AG08395 (cell line): ENCODE measurements around the gene AMHR2.

Experiments used
- DNase-seq: peaks from one replicate; pipeline ENCODE4 v3.0.0; 2012; ENCODE audit warnings: mixed read lengths, low spot score

The AMHR2 gene

DNA sequence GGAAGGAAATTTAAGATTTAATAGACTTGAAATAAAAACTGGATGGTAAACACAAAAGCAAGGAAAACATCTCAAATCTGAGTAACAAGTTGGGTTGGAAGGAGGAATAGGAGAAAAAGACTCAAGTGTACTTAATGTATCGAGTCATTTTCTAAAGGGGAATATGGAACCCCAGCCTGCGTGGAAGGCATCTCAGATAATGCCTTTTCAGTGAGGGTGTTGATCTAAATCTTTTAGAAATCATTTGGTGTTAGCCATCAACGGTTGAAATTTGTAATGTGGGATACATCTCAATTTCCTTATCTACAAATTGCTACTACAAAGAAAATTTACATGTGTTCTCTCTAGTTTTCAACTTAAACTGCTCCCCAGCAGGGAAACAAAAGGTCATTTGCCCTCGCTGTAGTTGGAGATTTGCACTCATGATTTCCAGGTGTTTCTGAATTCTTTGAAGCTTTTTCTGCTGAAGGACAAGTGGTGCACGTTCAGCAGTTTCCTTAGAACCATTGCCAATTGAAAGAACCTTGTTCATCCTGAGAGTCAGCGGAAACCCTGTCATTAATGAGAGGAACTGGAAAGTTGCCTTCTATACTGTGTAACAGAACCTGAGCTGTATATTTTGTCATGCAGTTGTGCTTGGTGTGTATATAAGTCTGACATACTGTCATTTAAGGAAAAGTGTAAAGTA, 30.4 kb downstream of the AMHR2 start:
- DNase-seq, result no peak

DNA sequence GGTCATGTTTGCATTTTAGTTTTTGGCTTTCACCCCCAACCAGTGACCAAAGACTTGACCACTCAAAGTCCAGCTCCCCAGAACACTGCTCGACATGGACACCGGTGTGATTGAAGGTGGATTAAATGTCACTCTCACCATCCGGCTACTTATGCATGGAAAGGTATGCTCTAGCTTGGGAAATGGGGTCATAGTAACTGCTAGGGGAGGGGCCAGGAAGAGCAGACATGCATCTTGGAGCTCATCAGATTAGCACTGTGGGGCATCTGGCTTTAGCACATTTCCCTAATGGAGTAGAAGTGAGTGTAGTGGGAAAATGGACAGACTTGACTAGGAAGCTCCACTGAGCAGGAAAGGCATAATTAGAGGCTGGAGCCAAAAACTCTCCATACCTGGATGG, 31.1 kb downstream of the AMHR2 start:
- DNase-seq, result no peak

DNA sequence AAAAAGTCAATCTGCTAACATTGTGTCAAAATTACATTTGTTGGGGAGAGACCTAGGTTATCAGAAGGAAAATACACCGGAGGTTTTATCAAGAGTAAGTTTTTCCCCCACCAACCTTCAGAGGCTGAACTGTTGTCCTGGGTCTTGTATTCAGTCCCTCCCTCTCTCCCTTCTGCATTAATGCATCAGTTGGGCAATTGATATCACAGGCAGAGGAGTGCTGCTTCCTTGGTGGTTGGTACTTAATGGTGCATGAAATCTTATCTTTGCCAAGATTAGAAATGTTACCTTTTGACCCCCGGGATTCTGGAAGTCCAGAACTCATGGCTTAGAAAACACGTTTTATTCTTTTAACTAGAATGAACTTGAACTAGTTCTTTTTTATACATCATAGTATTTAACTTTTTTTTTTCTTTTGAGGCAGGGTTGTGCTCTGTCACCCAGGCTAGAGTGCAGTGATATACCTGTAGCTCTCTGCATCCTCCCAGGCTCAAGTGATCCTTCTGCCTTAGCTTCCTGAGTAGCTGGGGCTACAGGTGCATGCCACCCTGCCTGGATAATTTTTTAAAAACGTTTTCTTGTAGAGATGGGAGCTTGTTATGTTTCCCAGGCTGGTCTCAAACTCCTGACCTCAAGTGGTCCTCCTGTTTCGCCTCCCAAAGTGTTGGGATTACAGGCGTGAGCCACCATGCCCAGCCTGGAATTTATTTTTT, 33.2 kb downstream of the AMHR2 start:
- DNase-seq, result no peak

DNA sequence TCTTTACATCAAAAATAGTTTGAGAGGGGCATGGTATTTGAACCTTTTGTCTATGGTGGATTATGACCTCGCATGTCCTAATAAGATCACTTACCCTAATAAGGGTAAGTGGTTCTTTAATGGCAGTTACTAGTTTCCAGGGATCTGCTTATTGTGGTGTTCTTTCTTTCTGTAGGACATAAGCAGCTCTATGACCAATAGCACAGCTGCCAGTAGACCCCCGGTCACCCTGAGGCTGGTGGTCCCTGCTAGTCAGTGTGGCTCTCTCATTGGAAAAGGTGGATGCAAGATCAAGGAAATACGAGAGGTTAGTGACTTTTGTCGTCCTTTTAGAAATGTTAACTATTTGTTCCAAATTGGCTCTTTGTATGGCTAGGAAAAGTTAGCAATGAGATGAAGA, 35.4 kb downstream of the AMHR2 start:
- no peak for DNase-seq

DNA sequence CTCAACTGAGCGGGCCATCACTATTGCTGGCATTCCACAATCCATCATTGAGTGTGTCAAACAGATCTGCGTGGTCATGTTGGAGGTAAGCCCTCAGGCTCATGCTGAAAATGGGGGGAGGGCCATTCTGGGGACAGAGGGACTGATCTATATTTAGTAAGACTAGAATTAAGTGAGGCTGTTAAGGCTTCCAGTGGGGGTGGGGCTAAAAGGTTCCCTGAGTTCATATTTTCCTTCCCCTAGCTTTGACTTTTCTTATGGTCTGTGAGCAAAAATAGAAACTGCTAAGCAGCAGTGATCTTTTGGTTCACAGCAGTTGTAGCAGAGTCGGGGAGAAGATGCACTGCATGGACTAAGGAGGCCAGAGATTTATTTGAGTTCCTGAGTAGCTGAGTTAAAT, 37.4 kb downstream of the AMHR2 start:
- no peak for DNase-seq

DNA sequence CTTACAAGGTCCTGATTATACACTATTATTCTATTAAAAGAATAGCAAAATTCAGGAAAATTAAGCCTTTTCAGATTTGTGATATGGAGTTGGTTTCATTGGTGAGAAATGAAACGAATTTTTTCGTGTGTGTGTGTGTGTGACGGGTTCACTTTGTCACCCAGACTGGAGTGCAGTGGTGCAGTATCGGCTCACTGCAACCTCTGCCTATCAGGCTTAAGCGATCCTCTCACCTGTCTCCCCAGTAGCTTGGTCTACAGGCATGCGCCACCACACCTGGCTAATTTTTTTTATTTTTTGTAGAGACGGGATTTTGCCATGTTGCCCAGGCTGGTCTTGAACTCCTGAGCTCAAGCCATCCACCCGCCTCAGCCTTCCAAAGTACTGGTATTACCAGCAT, 37.9 kb downstream of the AMHR2 start:
- DNase-seq, result no peak

DNA sequence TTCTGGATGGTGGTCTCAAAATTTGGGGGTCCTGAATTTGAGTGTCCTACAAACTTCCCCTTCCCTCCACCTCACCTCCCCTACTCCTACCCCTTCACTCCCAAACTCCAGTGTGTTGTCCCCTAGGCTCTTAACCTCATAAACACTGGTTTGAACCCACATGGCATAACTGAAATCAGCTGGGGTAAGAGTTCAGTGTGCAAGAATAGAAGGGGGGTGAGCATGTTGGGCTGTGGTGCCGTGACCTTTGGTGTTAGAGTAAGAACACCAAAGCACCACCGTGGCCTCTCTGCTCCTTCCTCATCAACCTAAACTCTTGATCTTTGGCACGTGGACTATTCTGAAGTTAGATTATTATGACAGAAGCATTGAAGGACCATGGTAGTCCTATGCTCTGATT, 39.3 kb downstream of the AMHR2 start:
- DNase-seq, result no peak

DNA sequence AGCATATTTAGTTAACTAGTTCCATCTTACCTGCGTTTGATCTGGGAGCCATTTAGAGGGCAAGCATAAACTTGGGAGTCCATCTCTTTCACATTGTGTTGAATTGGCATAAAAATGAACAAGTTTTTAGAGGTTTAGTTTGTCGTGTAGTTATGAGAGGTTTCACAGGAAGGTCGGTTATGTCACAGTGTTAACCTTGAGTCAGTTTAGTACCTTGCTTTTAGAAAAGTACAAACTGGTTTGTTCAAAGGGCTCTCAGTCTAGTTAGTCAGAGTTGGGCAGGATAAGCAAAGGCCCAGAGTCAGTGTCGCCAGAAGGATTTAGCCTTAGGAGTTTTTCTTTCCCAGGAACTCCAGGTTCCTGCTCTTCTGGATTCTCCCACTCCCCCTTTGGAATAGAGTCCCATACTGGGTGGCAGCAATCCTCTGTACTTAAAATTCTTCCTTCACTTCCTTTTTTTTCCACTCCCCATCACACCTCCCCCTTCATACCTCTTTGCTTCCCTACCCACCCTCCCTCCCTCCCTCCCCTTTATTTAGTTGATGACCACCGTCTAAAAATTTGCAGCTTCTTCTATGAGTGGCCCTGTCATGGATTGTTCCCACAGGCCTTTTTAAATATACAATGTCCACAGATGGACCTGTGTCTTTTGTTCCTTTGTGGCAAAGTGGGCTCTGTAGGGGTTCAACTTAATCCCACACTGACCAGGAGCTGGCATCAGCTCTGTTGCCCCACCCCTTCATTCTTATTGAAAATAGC, 40.3 kb downstream of the AMHR2 start:
- no peak for DNase-seq

DNA sequence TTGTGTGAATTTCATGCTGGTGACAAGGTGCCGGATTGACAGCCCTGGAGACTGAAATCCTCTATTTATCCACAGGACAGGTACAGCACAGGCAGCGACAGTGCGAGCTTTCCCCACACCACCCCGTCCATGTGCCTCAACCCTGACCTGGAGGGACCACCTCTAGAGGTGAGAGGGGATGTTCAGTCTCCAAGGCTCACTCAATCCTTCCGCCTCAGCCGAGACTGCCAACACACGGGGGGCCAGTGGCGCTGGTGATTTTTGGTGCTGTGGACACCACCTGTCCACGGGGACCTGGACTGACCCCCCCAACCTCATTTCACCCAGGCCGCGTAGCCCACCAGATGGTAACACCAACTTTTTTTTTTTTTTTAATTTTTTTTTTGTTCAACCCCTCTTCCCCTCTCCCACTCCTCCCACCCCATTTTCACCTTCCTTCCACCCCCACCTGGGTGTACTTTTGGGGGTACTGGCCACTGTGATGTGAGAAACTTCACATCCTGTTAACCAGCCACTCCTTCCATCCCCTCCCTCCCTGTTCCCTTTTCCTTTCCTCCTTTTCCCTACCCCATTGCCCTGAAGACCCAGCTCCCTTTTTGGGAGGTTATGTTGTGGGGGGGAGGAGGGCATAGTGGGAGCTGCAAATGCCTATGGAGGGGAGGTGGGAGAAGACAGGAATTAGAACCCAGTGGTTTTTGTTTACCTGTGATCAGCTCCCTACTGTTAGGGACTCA, 41.2 kb downstream of the AMHR2 start:
- DNase-seq, result no peak

DNA sequence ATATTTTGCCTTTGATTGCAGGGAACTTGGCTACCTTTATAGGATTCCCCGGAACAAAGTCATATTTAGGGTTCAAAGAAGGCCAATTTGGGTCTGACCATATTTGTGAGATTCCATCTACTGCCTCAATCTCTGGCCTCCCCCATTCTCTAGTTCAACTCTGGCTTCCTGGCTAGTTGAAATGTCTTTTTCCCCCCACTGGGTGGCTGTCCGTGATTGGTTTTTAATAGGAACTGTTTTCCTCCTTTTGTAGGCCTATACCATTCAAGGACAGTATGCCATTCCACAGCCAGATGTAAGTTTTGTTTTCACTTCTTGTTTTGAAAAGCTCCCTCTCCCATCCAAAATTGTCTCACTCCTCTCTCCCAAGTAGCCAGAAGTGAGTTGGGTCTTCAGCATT, 42.0 kb downstream of the AMHR2 start:
- no peak for DNase-seq

DNA sequence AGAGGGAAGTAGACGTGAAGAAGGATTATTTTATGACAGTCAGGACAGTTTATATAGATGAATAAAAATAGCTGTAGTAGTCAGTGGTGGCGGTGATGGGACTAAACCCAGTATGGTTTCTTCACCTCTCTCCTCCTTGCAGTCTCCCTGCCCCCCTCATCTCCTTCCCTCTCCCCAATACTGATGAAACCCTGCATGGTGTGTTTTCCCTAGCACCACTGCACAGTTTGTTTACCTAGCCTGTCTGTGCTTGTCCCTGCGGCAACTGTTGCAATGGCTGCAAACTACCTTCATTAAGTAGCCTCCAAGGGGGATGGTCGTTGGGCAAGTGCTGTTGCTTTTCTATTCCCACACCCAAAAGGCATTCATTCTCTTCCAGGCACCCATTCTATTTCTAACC, 43.0 kb downstream of the AMHR2 start:
- no peak for DNase-seq

DNA sequence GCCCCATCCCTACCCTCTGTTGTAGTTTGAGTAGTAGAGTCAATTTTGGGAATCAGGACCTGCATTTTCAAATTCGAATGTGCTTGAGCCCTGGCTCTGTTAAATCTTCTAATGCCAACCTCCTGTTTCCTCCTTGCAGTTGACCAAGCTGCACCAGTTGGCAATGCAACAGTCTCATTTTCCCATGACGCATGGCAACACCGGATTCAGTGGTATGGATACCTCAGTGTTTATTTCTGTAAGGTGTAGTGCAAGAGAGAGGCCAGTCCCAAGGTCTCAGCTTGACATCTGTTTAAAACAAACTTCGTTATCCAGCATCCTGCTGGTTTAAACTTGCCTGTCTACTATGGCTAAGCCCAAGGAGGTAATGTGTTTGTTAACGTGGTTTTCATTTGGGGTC, 43.4 kb downstream of the AMHR2 start:
- no peak for DNase-seq

DNA sequence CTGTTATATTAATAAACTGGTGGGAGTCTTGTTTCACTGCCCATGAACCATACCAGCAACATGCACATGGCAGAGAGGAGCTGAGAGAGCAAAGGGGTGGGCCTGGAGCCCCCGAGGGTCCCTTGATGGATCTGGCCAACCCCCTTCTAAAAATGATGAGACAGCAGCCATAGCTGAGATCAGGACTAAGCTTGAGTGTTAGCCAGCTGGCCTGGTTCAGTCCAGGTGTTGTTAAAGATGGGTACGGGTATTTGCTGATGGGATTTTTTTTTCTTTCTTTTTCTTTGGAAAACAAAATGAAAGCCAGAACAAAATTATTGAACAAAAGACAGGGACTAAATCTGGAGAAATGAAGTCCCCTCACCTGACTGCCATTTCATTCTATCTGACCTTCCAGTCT, 44.2 kb downstream of the AMHR2 start:
- no peak for DNase-seq

DNA sequence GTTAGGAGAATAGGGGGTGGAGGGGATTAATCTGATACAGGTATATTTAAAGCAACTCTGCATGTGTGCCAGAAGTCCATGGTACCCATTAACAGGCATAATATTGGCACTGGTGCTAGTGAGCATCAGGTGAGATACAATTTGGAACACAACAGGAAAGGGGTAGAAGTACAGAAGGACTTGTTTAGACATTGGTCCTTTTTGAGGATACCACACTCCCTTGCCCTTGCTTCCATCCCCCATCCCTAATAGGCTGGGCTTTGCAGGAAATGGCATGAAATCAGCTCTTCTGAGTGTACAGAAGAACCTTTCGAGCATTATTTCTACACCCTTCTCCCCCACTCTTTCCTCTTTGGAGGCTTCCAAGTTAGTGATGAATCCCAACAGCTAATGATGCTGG, 44.6 kb downstream of the AMHR2 start:
- no peak for DNase-seq

DNA sequence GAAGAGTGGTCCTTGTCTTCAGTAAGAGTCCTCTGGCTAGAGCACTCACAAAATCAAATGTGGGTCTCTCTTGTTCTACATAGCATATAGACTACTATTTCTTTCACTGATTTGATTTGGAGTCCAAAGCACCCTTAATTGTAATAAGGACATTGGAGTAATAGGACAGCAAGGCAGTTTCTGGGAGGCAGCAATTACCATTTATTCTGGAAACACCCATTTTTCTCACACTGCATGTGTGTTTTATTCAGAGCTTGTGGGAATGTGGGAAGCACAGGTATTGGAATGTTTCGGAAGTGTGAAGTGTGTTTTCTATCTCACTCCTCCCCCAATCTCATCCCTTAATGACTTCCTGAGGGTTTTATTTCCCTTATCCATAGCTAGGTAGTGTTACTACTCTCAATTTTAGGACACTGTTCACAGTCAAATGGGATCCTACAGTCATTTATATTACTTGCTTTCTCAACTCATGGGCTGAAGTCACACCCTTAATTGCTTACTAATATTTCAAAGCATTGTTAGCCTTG, 48.5 kb downstream of the AMHR2 start:
- no peak for DNase-seq

DNA sequence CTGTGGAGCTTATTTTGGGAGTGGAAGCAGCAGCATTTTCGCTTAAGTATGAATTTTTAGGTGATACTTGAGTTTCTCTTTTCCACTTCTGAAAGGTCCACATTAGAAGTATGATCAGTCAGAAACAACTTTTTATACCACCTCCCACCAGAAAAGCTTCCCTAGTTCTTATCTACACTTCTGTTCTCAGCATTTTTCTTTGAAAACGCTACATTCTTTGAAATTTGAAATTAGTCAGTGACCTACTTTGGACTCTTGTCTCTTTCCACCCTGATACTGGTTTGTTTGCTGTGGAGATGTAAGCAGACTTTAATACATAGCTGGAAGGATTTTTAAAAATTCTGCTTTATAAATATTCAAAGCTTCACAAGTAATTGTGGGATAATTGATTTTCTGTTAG, 50.4 kb downstream of the AMHR2 start:
- DNase-seq, result no peak

DNA sequence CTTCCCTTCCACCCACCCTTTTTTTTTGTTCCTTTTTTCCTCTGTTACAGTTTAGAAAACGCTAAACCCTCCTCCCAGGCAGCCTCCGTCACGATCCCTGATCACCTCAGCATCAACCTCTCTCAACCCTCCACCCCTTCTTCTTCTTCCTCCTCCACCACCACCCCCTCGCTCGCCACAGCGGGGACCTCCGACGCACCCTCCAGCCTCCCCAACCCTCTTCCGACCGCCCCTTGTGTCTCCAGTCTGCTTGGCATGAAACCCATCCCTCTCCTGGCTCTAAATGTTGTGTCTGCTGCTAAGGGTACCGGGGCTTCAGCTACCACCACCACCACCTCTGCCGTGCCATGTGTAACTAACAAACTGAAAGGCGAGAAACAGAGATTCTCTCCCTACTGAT, 51.2 kb downstream of the AMHR2 start:
- DNase-seq, result no peak

DNA sequence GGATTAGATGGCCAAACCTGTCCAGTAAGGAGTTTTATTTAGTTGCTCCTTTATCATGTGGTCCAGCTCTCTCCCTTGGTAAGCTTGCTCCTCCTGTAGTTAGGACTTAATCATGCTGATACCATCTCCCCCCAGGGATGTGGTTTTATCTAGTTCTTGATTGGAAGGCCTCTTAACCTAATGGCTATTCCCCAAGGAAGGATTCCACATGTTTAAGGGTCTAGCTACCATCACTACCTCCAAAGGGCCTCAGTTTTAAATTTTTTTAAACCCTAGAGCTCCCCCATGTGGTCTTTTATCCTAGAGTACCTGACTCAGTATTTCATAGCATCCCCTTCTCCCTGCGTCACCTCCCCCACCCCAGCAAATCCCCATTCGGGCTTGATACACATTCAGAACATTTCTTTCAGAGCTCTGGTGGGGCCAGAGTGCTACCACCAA, 53.1 kb downstream of the AMHR2 start:
- no peak for DNase-seq

DNA sequence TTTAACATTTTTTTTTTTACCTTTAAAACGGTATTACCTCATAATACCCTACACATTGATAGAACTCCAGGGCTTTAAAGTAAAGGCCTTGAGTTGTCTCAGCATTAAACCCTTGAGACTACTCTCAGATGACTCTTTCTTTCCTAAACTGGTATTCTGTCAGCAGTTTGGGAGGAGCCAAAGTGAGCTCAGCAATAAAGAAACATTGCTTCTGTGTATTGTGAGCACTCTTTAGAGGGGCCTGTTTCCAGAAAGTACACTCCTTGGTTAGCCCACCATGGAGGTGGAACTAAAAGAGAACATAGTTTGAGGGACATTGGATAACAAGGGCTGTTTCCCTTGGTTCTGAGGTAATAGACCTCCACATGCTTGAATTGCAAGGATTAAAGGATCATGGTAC, 55.2 kb downstream of the AMHR2 start:
- DNase-seq, result no peak

DNA sequence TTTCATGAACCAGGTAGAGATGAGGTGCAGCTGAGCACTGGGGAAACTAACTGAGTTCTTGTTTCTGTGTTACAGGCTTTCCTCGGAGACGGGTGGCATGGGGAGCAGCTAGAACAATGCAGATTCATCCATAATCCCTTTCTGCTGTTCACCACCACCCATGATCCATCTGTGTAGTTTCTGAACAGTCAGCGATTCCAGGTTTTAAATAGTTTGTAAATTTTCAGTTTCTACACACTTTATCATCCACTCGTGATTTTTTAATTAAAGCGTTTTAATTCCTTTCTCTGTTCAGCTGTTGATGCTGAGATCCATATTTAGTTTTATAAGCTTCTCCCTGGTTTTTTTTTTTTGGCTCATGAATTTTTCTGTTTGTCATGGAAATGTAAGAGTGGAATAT, 55.7 kb downstream of the AMHR2 start:
- no peak for DNase-seq

DNA sequence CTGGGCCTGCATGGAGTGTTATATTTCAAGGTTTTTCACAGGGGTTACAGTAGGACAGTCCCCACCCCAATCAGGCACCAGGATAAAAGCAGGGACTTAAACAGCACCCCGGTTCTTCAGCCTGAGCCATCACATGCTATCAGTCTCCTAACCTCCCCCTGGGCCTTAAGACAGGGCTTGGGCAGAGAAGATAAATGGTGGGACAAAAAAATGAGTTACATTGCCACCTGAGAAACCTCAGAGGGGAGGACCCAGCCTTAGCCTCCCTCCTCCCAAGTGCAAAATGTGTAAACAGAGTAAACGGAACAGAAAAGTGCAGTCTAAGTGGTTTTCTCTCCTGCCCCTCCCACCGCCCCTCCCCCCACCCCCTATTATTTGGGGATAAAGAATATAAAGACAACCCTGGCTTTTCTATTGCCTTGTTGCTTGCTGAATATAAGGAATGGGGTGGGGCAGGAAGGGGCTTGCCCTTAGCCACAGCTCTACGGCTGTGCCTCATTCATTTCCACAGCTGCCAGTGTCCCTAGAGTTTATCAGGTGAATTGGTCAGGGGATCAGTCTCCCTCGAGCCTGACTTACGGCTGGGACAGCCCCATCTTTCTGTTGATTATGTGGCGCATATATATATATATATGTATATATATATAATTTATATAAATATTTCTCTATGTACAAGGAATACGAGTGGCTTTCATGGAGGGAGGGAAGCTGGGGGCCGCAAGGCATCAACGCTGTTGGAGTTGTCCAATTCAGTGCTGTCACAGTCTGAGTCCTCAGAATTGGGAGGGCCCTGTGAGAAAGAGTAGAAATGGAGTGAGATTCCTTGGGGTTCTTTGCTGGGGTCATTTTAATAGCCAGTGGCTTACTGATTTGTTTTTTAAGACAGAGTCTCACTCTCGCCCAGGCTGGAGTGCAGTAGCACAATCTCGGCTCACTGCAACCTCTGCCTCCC, 57.1 kb downstream of the AMHR2 start:
- DNase-seq, result no peak
